HG02588 (cell line): Measurements from ENCODE around the gene C11orf58.

Experiments
- ATAC-seq: cut with Tn5 transposase; IDR thresholded peaks from one replicate; pipeline ENCODE4 v1.9.1; 2021; ENCODE audit warnings: mild to moderate bottlenecking, moderate library complexity; ENCODE audit not compliant: unreplicated experiment

C11orf58 gene

DNA sequence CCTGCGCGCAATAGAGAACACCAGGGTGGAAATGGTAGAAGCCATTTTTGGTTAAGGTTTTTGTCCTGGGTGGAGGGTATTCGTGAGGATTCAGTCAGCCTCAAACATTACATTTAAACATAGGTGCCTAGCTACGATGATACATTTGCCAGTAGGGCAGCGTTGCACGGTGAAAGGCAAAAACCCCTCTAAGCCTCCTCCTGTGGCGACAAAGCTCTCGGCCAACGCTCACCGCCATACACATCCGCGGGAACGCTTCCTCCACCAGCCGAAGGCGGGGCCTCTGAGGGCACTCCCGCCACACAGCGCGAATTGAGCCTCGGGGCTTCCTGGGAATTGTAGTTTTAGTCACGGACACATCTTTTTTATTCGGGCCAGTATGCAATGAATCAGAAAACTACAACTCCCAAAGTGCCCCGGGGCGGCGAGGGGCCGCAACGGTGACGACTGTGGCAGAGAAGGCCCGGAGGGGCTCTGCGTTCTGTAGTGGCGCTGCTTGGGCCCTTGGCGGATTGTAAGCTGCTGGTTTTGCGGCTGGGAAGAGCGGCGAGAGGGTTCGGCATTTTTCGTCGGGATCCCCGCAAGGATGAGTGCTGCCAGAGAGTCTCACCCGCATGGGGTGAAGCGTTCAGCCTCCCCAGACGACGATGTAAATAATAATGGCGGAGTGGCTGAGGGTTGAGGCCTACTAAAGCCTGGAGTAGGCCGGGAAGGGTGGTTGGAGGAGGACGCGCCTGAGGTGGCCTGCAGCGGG lies at the start of gene C11orf58:
TSS of gene C11orf58 (plus strand) at position 455 of the 754 bp plus-strand sequence. CDS start at position 587, 132 bp downstream.
- ATAC-seq: peak; percentile 97

DNA sequence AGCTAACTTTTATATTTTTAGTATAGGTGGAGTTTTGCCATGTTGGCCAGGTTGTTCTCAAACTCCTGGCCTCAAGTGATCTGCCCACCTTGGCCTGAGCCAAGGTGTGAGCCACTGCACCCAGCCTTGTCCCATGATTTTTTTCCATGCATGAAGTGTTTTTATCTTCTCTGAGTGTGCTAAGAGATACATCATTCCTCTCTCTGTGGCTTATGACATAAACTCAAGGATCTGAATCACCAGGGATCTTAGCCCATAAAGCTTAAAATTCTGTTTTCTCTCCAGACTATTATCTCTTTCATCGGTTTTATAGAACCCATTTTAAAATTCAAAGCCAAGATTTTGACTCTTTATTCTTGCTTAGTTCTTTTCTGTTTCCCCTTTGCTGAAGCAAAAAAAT lies 48.4 kb upstream of the C11orf58 start:
- no peak for ATAC-seq

DNA sequence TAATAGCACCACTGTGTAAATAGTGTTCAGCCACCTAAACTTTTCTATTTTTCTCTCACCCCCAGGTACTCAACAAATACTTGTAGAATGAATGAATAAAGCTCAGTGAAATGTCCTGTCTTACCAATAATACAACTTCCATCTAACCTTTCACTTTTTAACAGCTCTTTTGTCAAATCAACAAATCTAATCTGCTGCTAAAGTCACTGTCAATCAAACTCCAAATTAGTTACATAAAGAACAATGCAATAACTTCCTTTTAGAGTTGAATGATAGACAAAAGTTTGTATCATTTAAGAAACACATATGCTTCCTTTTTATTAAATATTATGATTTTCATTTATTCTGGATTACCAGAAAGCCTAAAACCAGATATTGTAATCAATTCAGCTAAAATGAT lies 34.7 kb upstream of the C11orf58 start:
- ATAC-seq: no peak

- ATAC-seq: no peak
Observed at GRCh38 chr11:16713594-16713993, 24.9 kb upstream of the C11orf58 start.

DNA sequence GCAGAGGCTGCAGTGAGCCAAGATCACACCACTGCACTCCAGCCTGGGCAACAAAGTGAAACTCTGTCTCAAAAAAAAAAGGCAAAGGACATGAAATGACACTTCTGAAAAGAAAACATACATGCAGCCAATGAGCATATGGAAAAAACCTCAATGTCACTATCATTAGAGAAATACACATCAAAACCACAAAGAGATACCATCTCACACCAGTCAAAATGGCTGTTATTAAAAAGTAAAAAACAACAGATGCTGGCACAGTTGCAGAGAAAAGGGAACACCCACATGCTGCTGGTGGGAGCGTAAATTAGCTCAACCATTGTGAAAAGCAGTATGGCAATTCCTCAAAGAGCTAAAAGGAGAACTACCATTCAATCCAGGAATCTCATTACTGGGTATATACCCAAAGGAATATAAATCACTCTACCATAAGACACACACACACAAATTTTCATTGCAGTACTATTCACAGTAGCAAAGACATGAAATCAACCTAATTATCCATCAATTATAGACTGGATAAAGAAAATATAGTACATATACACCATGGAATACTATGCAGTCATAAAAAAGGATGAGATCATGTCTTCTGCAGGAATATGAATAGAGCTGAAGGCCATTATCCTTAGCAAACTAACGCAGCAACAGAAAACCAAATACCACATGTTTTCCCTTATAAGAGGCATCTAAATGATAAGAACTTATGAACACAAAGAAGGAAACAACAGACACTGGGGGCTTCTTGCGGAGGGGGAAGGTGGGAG lies 15.7 kb upstream of the C11orf58 start:
- no peak for ATAC-seq

DNA sequence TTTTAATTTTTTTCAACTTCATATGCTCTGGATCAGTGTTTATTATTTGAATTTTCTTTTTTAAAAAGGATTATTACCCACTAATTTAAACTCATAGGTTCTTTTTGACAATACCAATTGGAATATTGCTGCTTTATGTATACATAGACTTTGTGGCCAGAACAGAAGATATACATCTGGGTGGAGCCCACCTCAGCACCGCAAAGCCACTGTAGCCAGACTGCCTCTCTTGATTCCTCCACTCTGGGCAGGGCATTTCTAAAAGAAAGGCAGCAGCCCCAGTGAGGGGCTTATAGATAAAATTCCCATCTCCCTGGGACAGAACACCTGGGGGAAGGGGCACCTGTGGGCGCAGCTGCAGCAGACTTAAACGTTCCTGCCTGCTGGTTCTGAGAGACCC lies 10.6 kb upstream of the C11orf58 start:
- ATAC-seq: no peak

DNA sequence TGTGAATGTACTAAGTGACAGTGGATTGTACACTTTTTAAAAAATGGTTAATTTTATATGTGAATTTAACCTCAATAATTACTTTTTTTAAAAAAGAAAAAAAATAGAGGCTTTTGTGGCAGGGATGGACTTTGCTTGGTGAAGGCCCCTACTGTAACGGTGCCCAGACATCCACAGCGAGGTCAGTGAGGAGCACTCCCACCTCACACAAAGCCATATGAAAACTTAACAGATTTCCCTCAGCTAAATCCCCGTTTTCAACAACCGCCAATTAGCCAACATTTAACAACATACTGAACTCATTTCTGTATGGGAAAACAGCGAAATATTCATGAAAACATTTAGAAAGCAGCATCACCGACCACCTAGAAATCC lies 642 bp upstream of the C11orf58 start:
- peak; percentile 16 for ATAC-seq

- peak; percentile 0 for ATAC-seq
Observed at GRCh38 chr11:16738947-16739815, 734 bp downstream of the C11orf58 start.

DNA sequence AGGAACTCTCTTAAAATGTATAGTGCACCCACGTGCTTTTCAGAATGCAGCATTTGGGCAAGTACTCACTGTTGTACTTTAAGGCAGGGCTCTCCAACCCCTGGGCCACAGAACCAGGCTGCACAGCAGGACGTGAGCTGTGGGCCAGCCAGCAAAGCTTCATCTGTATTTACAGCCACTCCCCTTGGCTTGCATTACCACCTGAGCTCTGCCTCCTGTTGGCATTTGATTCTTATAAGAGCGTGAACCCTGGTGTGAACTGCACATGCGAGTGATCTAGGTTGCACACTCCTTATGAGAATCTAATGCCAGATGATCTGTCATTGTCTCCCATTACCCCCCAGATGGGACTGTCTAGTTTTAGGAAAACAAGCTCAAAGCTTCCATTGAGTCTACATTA lies 3.0 kb downstream of the C11orf58 start:
- ATAC-seq: no peak

- ATAC-seq: no peak
Observed at GRCh38 chr11:16743478-16743877, 5.0 kb downstream of the C11orf58 start.

DNA sequence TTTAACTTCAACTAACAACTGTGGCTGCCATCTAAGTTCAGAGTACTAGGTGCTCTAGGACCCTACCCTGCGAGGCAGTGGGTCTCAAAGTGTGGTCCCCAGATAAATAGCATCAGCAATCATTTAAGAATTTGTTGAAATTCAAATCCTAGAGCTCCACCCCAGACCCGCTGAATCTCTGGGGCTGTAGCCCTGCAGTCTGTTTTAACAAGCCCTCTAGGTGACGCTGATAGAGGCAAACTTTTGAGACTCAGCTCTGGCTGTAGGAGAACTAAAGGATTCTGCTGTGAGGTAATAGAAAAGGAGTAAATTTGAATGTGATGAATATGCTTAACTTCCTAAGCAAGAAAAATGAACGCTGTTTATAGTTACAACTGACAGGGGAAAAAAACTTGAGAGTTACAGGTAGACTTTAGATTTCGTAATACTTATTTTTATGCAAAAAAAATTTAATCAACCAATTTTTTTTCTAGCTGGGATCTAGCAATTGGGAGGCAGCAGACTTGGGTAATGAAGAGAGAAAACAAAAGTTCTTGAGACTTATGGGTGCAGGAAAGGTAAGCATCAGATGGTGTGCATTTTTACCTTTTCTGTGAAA lies 5.8 kb downstream of the C11orf58 start:
- ATAC-seq: no peak

- no peak for ATAC-seq
Observed at GRCh38 chr11:16745950-16746605, 7.6 kb downstream of the C11orf58 start.

GRCh38 chr11:16749092-16749491 lies 10.6 kb downstream of the C11orf58 start:
- no peak for ATAC-seq

DNA sequence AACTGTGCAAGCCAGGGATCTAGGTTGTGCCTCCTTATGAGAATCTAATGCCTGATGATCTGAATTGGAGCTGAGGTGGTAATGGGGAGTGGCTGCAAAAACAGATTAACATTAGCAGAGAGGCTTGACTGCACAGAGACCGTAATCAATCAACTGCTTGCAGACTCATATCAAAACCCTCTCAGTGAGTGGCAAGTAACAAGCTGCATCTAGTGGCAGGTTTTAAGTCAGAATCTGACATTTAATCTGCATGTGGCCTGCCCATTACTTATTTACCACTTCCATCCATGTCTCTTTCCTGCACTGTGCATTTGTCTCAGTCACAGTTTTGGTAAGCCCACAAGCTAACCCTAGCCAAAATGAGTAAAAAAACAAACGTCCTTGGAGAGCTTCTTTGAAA lies 11.2 kb downstream of the C11orf58 start:
- ATAC-seq: peak; percentile 52

DNA sequence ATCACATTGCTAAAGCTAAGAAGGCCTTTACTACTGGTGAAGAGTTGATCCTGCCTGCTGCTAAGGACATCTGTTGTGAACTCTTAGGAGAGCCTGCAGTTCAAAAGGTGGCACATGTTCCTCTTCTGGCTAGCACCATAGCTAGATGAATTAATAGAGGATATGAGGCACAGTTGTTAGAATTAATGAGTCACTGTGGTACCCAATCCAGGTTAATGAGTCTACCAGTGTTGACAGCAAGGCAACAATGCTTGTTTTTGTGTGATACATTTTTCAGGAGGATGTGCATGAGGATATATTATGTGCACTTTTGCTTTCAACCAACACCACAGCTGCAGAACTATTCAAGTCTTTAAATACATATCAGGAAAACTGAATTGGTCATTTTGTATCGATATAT lies 12.0 kb downstream of the C11orf58 start:
- ATAC-seq: no peak

GRCh38 chr11:16758382-16759024 lies 20.1 kb downstream of the C11orf58 start:
- no peak for ATAC-seq

GRCh38 chr11:16759857-16760508 lies 21.5 kb downstream of the C11orf58 start:
- ATAC-seq: no peak

- no peak for ATAC-seq
Observed at GRCh38 chr11:16763746-16764145, 25.3 kb downstream of the C11orf58 start.

DNA sequence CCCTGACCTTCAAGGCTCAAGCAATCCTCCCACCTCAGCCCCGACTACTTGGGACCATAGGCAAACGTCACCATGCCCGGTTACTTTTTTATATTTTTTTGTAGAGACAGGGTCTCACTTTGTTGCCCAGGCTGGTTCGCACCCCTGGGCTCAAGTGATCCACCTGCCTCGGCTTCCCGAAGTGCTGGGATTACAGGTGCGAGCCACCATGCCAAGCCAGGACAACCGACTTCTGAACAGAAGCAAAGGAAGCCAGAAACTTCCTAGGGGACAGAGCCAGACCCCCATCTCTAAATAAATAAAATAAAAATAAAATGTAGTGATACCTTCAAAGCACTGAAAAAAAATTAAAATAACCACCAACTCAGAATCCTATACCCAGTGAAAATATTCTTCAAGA lies 26.4 kb downstream of the C11orf58 start:
- ATAC-seq: no peak
